Measurements from ENCODE around the gene GGTA1.
A peak's percentile ranks its signal among the peaks of the same experiment; 100 is the strongest.

The GGTA1 gene

DNA sequence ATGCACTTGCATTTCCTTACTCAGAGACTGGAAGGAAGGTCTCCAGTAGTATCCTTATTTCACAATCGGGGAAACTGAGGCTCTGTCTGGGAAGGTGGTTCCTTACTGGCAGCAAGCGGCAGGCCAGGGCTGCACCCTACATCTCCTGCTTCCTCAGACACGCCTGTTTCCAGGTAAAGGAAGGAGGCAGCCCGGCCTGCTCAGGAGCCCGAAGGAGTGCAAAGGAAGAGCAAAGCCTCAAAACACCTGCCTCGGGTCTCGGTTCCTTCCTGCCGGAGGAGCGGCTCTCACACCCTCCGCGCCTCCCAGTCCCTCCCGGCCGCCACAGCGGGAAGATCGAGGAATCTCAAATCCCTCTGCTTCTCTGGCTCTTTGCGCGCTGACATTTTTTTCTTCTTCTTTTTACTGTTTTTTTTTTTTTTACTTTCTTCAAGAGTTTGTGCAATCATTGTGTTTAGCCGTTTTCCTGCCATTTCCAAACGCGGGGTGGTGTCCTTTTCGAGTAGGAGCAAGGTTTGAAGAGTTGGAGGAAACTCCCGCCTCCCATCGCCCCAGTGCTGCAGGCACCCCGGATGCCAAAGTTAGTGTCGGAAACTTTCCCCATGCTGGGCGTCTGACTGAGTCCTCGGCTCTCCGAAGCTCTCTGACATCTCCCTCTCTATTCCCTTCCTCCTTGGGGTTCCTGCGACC is 1.0 kb downstream of the GGTA1 start:
- H3K27me3 ChIP-seq (replicated peaks; ENCODE audit: control insufficient read depth, insufficient read depth, low read length) = peaks cover 35% of the 10 kb centered on the region
- peaks cover 9% of the 10 kb centered on the region for H3K9me3 ChIP-seq (ENCODE audit: control insufficient read depth, low read length)
- DNase-seq (ENCODE audit: low read depth) = peak; percentile 71
- no peak overlapping the region for H3K9ac ChIP-seq (ENCODE audit: low read length)
- H3K36me3 ChIP-seq (ENCODE audit: control insufficient read depth, insufficient read depth, low read length, severe bottlenecking) = no peaks in the 10 kb centered on the region
- peaks cover 19% of the 10 kb centered on the region for H3K4me1 ChIP-seq (ENCODE audit: control insufficient read depth, insufficient read depth, low read length)
- H3K4me3 ChIP-seq (ENCODE audit: low read length) = peak overlapping the region; percentile 76

DNA sequence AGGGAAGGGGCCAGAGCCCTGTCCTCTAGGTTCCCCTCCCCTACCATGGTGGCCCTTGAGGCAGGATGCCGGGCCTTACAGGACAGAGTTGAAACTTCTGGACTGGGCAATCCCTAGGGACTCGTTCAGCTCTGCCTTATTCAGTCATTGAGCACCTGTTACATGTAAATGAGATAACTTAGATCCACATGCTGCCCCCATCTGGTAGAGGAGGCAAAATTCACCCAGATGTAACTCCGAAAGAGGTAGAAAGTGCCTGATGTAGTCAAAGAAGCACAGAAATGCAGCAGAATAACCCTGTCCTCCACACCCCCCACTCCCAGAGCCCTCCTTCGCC is 1.5 kb downstream of the GGTA1 start:
- Histone ChIP-seq H3K9ac (ENCODE audit: low read length) (no peak overlapping the region), H3K36me3 (ENCODE audit: control insufficient read depth, insufficient read depth, low read length, severe bottlenecking) (no peaks in the 10 kb centered on the region), H3K4me1 (ENCODE audit: control insufficient read depth, insufficient read depth, low read length) (peaks cover 19% of the 10 kb centered on the region), H3K27me3 (replicated peaks; ENCODE audit: control insufficient read depth, insufficient read depth, low read length) (peaks cover 31% of the 10 kb centered on the region), H3K4me3 (ENCODE audit: low read length) (peak overlapping the region; percentile 76), H3K9me3 (ENCODE audit: control insufficient read depth, low read length) (peaks cover 9% of the 10 kb centered on the region)
- DNase-seq (ENCODE audit: low read depth) = peak; percentile 82

DNA sequence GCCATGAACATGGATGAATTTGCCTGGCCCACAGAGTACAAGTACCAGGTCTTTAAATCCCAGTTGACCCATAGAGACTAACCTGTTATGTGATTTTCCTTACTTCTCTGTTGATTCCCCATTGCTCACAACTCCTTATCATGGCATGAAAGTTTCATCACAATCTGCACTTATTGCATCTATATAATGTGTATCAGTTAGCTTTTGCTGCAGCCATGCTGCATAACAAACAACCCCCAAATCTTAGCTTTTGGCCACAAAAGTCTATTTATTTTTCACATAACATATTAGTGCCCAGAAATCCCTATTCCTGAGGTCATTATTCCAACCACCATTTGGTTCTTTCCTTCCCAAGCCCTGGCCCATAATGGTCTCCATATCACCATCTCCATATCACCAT is 3.7 kb downstream of the GGTA1 start:
- H3K4me3 ChIP-seq (ENCODE audit: low read length) = no peak overlapping the region
- H3K9ac ChIP-seq (ENCODE audit: low read length) = no peak overlapping the region
- H3K4me1 ChIP-seq (ENCODE audit: control insufficient read depth, insufficient read depth, low read length) = peaks cover 19% of the 10 kb centered on the region
- peaks cover 9% of the 10 kb centered on the region for H3K9me3 ChIP-seq (ENCODE audit: control insufficient read depth, low read length)
- H3K36me3 ChIP-seq (ENCODE audit: control insufficient read depth, insufficient read depth, low read length, severe bottlenecking) = no peaks in the 10 kb centered on the region
- peaks cover 31% of the 10 kb centered on the region for H3K27me3 ChIP-seq (replicated peaks; ENCODE audit: control insufficient read depth, insufficient read depth, low read length)
- DNase-seq (ENCODE audit: low read depth) = no peak

DNA sequence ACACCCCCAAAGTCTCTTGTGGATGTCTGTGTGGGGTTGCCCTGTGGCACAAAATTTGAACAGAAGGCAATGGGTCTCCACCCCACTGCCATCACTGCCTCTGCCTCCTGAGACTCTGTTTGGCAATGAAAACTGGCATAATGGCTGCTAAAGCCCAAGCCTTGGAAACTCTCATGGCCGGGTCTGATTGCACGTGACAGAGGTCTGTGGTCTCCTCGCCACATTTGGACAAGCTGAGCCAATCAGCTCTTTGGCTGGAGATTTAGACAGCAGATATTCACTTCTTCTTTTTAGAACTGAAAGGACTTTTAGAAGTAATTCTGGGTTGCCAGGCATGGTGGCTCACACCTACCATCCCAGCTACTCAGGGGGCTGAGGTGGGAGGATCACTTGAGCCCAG is 5.5 kb downstream of the GGTA1 start:
- Histone ChIP-seq H3K9me3 (ENCODE audit: control insufficient read depth, low read length) (peaks cover 9% of the 10 kb centered on the region), H3K27me3 (replicated peaks; ENCODE audit: control insufficient read depth, insufficient read depth, low read length) (peaks cover 27% of the 10 kb centered on the region), H3K4me3 (ENCODE audit: low read length) (no peak overlapping the region), H3K9ac (ENCODE audit: low read length) (no peak overlapping the region), H3K4me1 (ENCODE audit: control insufficient read depth, insufficient read depth, low read length) (peaks cover 10% of the 10 kb centered on the region), H3K36me3 (ENCODE audit: control insufficient read depth, insufficient read depth, low read length, severe bottlenecking) (no peaks in the 10 kb centered on the region)
- no peak for DNase-seq (ENCODE audit: low read depth)

DNA sequence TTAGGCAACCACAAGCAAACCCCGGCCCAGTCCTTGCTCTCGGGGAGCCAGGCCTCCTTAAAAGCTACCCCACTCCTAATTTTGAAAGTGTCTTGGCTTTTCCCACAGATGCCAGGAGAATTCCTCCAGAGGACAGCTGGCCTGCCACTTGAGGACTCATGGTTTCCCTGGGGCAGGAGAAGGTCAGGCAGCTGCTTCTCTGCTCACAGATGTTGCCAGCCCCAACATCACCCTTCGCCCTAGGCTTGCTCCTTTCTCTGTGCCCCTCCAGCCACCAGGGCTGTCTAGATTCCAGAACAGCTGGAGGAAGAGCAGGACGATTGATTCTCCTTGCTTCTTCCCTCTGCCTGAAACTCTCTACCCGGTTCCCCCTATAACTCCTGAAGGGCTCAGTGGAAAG is 8.5 kb downstream of the GGTA1 start:
- Histone ChIP-seq H3K4me3 (ENCODE audit: low read length) (no peak overlapping the region), H3K9ac (ENCODE audit: low read length) (no peak overlapping the region), H3K36me3 (ENCODE audit: control insufficient read depth, insufficient read depth, low read length, severe bottlenecking) (no peaks in the 10 kb centered on the region), H3K4me1 (ENCODE audit: control insufficient read depth, insufficient read depth, low read length) (no peaks in the 10 kb centered on the region), H3K27me3 (replicated peaks; ENCODE audit: control insufficient read depth, insufficient read depth, low read length) (peaks cover 20% of the 10 kb centered on the region), H3K9me3 (ENCODE audit: control insufficient read depth, low read length) (peaks cover 6% of the 10 kb centered on the region)
- DNase-seq (ENCODE audit: low read depth) = no peak

DNA sequence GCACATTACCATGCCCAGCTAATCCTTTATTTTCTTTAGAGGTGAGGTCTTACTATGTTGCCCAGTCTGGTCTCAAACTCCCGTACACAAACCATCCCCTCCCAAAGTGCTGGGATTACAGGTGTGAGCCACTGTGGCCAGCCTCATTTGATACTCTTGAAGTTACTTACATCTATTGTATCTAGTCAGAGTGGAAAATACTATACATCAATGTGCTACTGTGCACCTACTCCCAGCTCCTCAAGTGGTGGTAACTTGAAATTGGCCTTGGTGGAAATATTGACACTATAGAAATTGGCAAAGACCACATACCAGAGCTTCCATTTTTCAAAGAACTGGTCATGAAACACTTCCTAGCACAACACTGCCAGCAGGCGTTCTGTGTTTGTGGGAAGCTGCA is 10.3 kb downstream of the GGTA1 start:
- Histone ChIP-seq H3K4me3 (ENCODE audit: low read length) (no peak overlapping the region), H3K9ac (ENCODE audit: low read length) (no peak overlapping the region), H3K36me3 (ENCODE audit: control insufficient read depth, insufficient read depth, low read length, severe bottlenecking) (no peaks in the 10 kb centered on the region), H3K27me3 (replicated peaks; ENCODE audit: control insufficient read depth, insufficient read depth, low read length) (peaks cover 12% of the 10 kb centered on the region), H3K4me1 (ENCODE audit: control insufficient read depth, insufficient read depth, low read length) (no peaks in the 10 kb centered on the region), H3K9me3 (ENCODE audit: control insufficient read depth, low read length) (no peaks in the 10 kb centered on the region)
- DNase-seq (ENCODE audit: low read depth) = no peak

DNA sequence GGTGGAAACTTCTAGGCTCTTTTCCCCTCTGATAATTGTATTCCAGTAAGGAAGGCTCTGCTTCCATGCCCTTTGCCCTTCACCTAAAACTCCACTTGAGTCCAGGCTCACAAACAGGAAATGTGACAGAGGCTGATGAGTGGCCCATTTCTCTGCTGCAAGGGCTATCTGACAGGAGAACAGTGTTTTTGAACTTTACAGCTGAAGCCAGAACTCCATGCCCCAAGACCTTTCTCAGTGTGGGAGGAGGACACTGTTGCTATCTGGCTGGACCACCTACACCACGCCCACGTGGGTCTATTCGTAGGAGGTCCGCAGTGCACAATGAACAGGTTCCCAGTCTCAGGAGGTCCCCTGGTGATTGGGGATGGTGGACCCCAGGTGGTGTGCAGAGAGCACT is 13.6 kb downstream of the GGTA1 start:
- Histone ChIP-seq H3K9ac (ENCODE audit: low read length) (no peak overlapping the region), H3K36me3 (ENCODE audit: control insufficient read depth, insufficient read depth, low read length, severe bottlenecking) (no peaks in the 10 kb centered on the region), H3K4me3 (ENCODE audit: low read length) (no peak overlapping the region), H3K9me3 (ENCODE audit: control insufficient read depth, low read length) (no peaks in the 10 kb centered on the region), H3K4me1 (ENCODE audit: control insufficient read depth, insufficient read depth, low read length) (no peaks in the 10 kb centered on the region), H3K27me3 (replicated peaks; ENCODE audit: control insufficient read depth, insufficient read depth, low read length) (peaks cover 17% of the 10 kb centered on the region)
- DNase-seq (ENCODE audit: low read depth) = no peak

DNA sequence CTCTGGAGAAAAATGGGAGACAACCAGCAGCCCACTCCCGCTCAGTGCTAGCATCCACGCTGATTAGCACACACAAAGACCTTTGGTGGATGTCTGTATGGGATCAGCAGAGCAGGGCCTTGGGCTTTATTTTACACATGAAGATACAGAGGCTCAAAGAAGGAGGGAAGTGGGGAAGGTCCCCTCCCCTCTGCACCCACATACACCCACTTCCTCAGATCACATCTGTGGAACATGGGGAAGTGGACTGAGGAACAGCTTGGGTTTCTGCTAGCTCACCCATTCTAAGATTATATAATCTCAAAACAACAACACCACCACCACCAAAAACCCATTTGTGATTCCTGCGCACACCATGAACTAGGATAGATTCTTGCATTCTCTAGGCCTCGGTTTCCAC is 14.0 kb downstream of the GGTA1 start:
- H3K4me3 ChIP-seq (ENCODE audit: low read length) = no peak overlapping the region

DNA sequence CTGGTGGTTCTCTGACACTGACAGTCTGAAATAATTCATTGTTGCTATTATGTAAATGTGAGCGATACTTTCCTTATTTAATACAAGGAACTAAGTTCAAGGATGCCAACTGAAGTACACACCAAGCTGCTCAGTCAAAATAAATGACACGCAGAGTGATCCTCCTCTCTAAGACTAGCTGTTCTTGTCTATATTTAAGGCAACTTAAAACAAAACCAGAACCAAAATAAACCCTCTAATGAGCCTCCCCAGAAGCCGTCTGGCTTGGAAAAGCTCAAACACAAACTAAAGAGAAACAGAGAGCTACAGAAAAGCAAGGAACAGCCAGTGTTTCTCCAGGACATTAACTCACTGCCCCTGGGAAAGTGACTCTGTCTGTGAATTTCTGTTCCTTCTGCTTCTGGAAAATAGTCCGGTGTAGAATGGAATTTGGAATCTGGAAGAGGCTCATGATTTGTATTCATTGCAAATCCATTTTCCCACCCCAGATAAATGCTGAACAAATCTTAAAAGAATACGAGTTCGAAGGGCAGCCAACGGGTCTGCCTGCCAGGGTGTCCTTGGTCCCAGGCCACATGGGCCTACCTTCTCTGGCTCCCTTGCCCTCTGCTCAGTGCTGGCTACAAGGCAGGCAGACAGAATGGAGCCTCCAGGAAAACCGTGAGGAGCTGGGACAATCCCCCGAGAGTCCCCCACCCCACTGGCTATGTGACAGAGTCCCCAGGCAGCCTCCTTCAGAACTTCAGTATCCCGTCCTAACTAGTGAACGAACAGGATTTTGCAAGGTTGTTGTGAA is 14.8 kb downstream of the GGTA1 start:
- no peaks in the 10 kb centered on the region for H3K4me1 ChIP-seq (ENCODE audit: control insufficient read depth, insufficient read depth, low read length)
- peaks cover 12% of the 10 kb centered on the region for H3K27me3 ChIP-seq (replicated peaks; ENCODE audit: control insufficient read depth, insufficient read depth, low read length)
- H3K4me3 ChIP-seq (ENCODE audit: low read length) = no peak overlapping the region
- DNase-seq (ENCODE audit: low read depth) = no peak
- H3K9ac ChIP-seq (ENCODE audit: low read length) = no peak overlapping the region
- H3K9me3 ChIP-seq (ENCODE audit: control insufficient read depth, low read length) = no peaks in the 10 kb centered on the region
- no peaks in the 10 kb centered on the region for H3K36me3 ChIP-seq (ENCODE audit: control insufficient read depth, insufficient read depth, low read length, severe bottlenecking)

More for the DNA sequence above, 14.0 kb downstream of the GGTA1 start:
- no peaks in the 10 kb centered on the region for H3K36me3 ChIP-seq (ENCODE audit: control insufficient read depth, insufficient read depth, low read length, severe bottlenecking)
- H3K9me3 ChIP-seq (ENCODE audit: control insufficient read depth, low read length) = no peaks in the 10 kb centered on the region
- no peak overlapping the region for H3K9ac ChIP-seq (ENCODE audit: low read length)
- H3K4me1 ChIP-seq (ENCODE audit: control insufficient read depth, insufficient read depth, low read length) = no peaks in the 10 kb centered on the region
- H3K27me3 ChIP-seq (replicated peaks; ENCODE audit: control insufficient read depth, insufficient read depth, low read length) = peaks cover 13% of the 10 kb centered on the region
- DNase-seq (ENCODE audit: low read depth) = no peak

DNA sequence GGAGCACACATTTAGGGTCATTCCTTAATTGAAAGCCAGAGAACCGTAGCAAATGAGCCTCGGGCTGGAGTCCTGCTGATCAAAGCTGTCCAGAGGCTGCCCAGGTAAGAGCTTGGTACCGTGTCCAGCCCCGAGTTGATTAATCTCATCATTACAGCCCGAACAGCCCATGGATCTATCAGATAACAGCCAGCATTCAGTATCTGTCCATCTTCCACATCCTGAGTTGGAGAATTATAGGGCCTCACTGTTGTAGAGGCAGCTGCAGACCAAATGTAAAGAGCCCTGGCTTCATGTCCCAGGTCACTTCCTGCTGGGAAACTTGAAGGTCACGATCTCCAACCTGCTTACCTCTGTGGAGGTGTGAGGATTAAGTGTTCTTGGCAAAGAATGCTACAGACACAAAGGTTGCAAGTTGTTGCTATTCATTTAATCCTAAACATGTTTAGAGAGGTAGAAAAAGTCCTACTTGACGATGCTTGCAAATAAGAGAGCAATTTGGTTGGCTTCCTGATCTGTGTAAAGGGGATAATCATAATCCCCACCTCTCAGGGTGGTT is 16.1 kb downstream of the GGTA1 start:
- H3K4me3 ChIP-seq (ENCODE audit: low read length) = no peak overlapping the region
- no peak overlapping the region for H3K9ac ChIP-seq (ENCODE audit: low read length)
- DNase-seq (ENCODE audit: low read depth) = no peak
- no peaks in the 10 kb centered on the region for H3K9me3 ChIP-seq (ENCODE audit: control insufficient read depth, low read length)
- peaks cover 6% of the 10 kb centered on the region for H3K4me1 ChIP-seq (ENCODE audit: control insufficient read depth, insufficient read depth, low read length)
- H3K27me3 ChIP-seq (replicated peaks; ENCODE audit: control insufficient read depth, insufficient read depth, low read length) = peaks cover 18% of the 10 kb centered on the region
- H3K36me3 ChIP-seq (ENCODE audit: control insufficient read depth, insufficient read depth, low read length, severe bottlenecking) = no peaks in the 10 kb centered on the region

DNA sequence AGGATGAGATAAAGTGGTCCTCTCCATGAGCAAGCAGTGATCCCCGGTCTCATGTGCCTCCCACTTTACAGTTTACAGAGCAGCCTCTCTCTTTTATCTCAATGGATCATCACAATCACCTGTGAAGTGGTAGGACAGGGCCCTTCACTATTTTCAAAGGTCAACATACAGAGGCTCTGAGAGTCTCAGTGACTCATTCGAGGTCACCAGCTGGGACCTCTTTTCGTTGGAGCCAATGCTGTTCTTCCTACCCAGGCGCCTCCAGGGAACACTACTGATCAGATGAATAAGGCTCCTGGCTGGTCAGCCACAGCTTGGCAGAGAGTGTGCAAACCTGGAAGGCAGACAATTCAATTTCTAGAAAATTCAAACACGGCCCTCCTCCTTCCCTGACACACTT is 16.6 kb downstream of the GGTA1 start:
- Histone ChIP-seq H3K9ac (ENCODE audit: low read length) (no peak overlapping the region), H3K36me3 (ENCODE audit: control insufficient read depth, insufficient read depth, low read length, severe bottlenecking) (no peaks in the 10 kb centered on the region)
- no peak for DNase-seq (ENCODE audit: low read depth)

More for the DNA sequence above, 16.6 kb downstream of the GGTA1 start:
- Histone ChIP-seq H3K27me3 (replicated peaks; ENCODE audit: control insufficient read depth, insufficient read depth, low read length) (peaks cover 18% of the 10 kb centered on the region), H3K4me1 (ENCODE audit: control insufficient read depth, insufficient read depth, low read length) (peaks cover 6% of the 10 kb centered on the region), H3K9me3 (ENCODE audit: control insufficient read depth, low read length) (no peaks in the 10 kb centered on the region), H3K4me3 (ENCODE audit: low read length) (no peak overlapping the region)

All from adipocyte (in vitro differentiated cells).